Coronary artery (tissue), 2 donors: Measurements from ENCODE around the gene SYNDIG1.
"Not testable (repeated sequence)": the region's sequence is repeated elsewhere in the genome, so short reads cannot be mapped to it uniquely, and the experiment has no call there.

ENCODE experiments used
- DNase-seq: peaks from one replicate; pipeline ENCODE4 v3.0.0-alpha.2; 2017; ENCODE audit warnings: low spot score
- H3K27ac ChIP-seq, 2 donors: fragments of 200-600 bp; sonication (generic); one replicate each; pipeline ENCODE4 v1.5.1; 2016 to 2019
- H3K4me3 ChIP-seq: fragments of 200-600 bp; sonication (generic); 2 replicates; pipeline ENCODE4 v1.5.1; 2016; ENCODE audit warnings: mild to moderate bottlenecking, moderate library complexity
- TF ChIP-seq, protein P1 (sequence below): fragments of 200-600 bp; sonication (generic); IDR thresholded peaks from one replicate; pipeline ENCODE4 v1.5.1; 2019; ENCODE audit warnings: antibody characterized with exemption

The SYNDIG1 gene

DNA sequence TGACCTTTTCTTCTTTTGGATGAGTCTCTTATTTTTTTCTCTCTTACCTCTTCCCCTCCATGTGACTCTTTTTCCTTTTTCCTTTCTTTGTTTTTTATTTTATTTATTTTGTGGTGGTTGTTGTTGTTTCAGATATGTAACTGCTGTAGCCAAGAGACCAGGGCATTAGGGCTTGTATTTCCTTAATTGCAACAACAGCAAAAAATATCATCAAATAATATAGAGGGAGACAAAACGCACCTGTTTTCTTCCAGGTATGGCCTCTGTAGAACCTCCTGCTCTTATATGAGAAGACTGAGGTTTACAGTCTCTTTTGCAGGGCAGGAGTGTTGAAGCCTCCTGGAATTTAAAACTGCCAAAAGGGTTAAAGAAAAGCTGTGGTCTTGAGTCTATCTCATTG lies 149.3 kb downstream of the SYNDIG1 start:
- DNase-seq, result no peak
- TF ChIP-seq, protein P1, sequence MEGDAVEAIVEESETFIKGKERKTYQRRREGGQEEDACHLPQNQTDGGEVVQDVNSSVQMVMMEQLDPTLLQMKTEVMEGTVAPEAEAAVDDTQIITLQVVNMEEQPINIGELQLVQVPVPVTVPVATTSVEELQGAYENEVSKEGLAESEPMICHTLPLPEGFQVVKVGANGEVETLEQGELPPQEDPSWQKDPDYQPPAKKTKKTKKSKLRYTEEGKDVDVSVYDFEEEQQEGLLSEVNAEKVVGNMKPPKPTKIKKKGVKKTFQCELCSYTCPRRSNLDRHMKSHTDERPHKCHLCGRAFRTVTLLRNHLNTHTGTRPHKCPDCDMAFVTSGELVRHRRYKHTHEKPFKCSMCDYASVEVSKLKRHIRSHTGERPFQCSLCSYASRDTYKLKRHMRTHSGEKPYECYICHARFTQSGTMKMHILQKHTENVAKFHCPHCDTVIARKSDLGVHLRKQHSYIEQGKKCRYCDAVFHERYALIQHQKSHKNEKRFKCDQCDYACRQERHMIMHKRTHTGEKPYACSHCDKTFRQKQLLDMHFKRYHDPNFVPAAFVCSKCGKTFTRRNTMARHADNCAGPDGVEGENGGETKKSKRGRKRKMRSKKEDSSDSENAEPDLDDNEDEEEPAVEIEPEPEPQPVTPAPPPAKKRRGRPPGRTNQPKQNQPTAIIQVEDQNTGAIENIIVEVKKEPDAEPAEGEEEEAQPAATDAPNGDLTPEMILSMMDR, result no peak
- H3K4me3 ChIP-seq, result no peak overlapping the region
- H3K27ac ChIP-seq, result no peak overlapping the region

DNA sequence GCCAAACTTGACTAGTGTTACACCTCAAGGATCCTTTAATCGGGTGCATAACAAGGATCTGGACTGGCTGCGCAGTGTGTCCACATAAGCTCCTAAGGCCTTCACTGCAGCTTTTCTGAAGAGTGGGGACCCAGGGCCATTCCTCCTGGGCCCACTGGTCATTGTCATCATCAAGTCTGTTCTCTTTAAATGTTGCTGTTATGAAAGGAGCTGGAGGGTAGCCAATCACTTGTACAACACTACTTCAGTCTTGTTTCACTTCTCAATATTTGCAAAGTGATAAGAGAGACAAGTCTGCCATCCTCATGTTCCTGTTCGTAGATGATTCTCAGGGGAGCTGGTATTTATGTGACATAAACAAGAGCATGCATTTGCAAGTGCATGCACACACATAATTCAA lies 149.8 kb downstream of the SYNDIG1 start:
- peak; percentile 21 for DNase-seq
- no peak overlapping the region for H3K27ac ChIP-seq
- no peak overlapping the region for H3K4me3 ChIP-seq
- TF ChIP-seq, protein P1, result no peak

DNA sequence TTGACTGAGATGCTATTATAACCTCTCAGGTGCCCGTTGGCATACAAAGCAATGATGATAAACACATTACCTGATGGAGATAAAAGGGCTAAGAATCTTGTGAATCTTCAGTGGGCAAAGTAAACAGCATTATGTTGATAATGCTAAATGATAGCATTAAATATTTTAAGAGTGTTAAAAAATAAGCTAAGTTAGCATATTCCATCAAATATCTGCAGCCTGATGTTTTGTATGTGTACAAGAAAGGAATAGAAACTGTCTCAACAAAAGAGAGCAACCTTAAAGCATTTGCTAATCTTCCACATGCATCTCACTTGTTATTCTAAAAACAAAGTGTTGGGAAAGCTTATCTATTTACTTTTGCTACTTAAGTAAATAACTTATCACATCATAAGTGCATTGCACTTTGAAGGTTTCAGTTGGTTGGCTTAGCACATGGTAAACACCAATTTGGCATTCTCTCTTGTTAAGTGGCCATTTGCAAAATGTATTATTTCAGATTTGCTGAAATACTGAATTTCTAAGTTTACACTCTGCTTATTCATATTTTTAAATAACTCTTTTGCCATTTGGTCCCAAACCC lies 151.6 kb downstream of the SYNDIG1 start:
- DNase-seq, result no peak
- TF ChIP-seq, protein P1, result no peak
- no peak overlapping the region for H3K27ac ChIP-seq
- no peak overlapping the region for H3K4me3 ChIP-seq

DNA sequence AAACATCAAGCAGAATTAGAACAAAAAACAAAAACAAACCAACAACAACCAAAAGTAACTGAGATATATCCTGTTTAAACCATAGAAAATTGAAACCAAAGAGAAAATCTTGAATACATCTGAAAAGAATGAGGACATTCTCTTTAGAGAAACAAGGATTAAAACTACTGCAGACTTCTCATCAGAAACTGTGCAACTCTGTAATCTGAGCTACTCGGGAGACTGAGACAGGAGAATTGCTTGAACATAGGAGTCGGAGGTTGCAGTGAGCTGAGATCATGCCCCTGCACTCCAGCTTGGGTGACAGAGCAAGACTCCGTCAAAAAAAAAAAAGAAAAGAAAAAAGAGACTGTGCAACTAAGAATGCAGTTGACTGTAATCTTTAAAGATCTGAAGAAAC lies 153.4 kb downstream of the SYNDIG1 start:
- DNase-seq, result no peak
- H3K27ac ChIP-seq, result no peak overlapping the region
- H3K4me3 ChIP-seq, result no peak overlapping the region
- TF ChIP-seq, protein P1, result no peak

DNA sequence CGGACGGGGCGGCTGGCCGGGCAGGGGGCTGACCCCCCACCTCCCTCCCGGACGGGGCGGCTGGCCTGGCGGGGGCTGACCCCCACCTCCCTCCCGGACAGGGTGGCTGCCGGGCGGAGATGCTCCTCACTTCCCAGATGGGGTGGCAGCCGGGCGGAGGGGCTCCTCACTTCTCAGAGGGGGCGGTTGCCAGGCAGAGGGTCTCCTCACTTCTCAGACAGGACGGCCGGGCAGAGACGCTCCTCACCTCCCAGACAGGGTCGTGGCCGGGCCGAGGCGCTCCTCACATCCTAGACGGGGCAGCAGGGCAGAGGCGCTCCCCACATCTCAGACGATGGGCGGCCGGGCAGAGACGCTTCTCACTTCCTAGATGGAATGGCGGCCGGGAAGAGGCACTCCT lies 156.7 kb downstream of the SYNDIG1 start:
- not testable (repeated sequence) for H3K4me3 ChIP-seq, DNase-seq, H3K27ac ChIP-seq

DNA sequence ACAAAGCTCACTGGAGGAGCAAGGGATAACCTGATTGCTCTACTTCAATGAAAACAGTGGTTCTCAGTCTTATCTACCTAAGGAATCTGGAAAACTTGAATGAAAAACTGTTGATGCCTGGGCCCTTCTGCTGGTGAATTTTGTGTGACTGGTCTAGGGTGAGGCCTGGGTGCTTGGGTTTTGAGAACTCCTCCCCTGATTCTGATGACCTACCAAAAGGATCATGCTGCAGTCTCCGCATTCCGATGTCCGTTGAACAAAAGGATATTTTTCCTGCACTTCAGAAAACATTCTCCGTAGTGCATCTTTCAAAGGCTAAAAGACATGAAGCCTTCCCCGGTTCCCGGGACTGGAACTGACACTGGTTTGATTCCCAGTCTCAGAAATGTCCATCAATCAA lies 157.9 kb downstream of the SYNDIG1 start:
- H3K27ac ChIP-seq, result no peak overlapping the region
- no peak overlapping the region for H3K4me3 ChIP-seq
- DNase-seq, result peak; percentile 24
- TF ChIP-seq, protein P1, result no peak

DNA sequence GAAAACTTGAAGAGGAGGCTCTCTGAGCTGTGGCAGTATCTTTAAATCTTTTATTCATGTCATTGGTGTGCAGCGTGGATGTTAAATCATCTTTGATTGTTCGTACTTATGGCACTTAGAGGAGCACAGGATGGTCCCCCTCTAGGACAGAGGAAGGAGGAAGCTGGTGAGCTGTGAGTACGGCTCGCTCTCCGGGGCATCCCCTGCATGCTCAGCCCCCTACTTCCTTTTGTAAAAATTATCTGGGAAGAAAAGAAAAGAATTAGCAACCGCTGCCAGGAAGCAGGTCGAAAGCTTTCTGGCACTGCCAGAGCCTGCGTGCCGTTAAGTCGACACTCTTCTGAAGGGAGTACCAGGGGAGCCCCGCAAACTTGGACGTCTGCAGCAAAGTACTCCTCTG lies 158.5 kb downstream of the SYNDIG1 start:
- H3K4me3 ChIP-seq, result no peak overlapping the region
- TF ChIP-seq, protein P1, result no peak
- H3K27ac ChIP-seq, result no peak overlapping the region
- DNase-seq, result peak; percentile 54

DNA sequence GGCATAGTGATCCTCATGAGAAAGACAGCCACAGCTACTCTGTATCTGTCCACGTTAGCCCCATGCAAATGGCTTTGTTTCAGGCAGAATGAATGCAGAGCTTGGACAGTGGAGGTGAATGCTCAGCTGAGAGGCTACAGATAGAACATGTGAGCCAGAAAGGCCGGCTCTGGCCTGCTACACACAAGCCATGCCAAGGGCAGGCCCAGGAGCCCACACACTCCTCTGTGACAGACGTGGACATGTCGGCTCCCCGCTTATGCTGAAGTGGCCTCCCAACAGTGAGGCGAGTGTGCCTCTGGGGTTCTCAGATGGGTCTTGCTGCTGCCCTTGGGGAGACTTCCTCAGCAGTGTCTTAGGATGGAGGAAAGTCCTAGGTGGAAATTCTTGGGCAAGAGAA lies 159.6 kb downstream of the SYNDIG1 start:
- DNase-seq, result peak; percentile 31
- TF ChIP-seq, protein P1, result no peak
- Histone ChIP-seq H3K27ac (no peak overlapping the region), H3K4me3 (no peak overlapping the region)
